Ramos (cell line): ENCODE results near the gene KIAA0753.

Source experiments
- in situ Hi-C: fragments of 300-500 bp; cut with MboI; formaldehyde crosslinking; loops from one replicate; pipeline ENCODE4 v1.14.3; 2022; ENCODE audit warnings: low sequenced_read_pairs; ENCODE audit not compliant: unreplicated experiment

The KIAA0753 gene

GRCh38 chr17:6669479-6670212 lies 29.1 kb upstream of the KIAA0753 start:
- in situ Hi-C loops: loop anchor here (25.0 kb wide), 1 partner anchor 343 kb away; the partner anchor contains the start of genes BCL6B and RNASEK

DNA sequence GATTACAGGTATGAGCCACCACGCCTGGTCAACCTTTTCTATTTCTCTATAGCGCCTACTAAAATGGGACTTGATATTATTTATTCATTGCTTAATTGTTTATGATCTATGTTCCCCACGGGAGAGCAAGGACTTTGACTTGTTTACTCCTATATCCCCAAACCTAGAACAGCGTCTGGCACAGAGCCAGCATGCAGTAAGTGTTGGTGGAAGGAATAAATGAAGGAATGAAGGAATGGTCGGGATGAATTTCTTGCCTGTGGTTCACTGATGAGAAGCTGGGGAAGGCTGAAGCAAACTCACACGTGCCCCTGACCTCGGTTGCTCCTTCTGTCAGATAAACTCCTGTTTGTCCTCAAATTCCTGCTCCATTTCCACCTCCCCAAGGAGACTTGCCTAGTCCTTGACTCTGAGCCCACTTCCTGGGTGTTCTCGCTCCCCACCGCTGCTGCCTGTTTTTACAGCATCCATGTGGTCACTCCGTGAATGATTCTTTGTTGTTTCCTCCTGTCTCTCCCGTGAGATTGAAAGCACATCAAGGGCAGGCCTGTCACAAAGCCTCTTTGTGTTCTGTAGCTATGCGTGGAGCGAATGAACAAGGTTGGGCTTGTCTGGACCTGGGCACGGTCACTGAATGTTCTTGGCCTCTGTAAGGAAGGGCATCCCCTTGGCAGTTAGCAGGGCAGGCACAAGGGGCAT lies 28.4 kb upstream of the KIAA0753 start:
- in situ Hi-C loops: loop anchor here (25.0 kb wide), 1 partner anchor 343 kb away; the partner anchor contains the start of genes BCL6B and RNASEK

GRCh38 chr17:6668219-6668618 lies 27.7 kb upstream of the KIAA0753 start:
- in situ Hi-C loops: loop anchor here (25.0 kb wide), 1 partner anchor 344 kb away; the partner anchor contains the start of genes BCL6B and RNASEK

DNA sequence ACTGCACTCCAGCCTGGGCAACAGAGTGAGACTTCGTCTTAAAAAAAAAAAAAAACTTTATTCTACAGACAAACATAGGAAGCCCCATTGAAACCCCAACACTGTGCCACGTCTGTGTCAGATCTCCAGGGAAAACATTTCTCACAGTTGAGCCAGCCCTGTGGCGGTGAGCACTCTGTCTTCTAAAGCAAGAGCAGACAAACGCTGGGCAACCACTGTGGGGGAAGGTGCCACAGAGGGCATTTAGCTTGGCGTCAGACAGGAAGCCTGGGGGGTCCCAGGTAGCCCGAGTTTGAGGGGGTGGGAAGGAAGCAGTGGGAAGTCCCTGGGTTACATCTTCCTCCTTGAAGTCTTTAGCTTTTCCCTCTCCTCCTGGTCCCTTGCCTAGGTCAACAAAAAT lies 27.0 kb upstream of the KIAA0753 start:
- in situ Hi-C loops: loop anchor here (25.0 kb wide), 1 partner anchor 345 kb away; the partner anchor contains the start of genes BCL6B and RNASEK

DNA sequence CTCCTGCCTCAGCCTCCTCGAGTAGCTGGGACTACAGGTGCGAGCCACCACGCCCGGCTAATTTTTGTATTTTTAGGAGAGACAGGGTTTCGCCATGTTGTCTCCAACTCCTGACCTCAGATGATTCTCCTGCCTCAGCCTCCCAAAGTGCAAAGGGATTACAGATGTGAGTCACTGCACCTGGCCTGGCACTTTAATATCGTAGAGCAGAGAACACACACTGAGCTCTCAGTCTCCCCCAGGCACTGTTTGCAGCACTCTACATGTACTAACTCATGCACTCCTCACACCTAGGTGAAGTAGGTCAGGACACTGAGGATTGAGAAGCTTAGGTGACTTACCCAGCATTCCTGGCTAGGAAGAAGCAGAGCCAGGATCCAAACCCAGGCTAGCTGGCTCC lies 26.0 kb upstream of the KIAA0753 start:
- in situ Hi-C loops: loop anchor here (25.0 kb wide), 1 partner anchor 346 kb away; the partner anchor contains the start of genes BCL6B and RNASEK

DNA sequence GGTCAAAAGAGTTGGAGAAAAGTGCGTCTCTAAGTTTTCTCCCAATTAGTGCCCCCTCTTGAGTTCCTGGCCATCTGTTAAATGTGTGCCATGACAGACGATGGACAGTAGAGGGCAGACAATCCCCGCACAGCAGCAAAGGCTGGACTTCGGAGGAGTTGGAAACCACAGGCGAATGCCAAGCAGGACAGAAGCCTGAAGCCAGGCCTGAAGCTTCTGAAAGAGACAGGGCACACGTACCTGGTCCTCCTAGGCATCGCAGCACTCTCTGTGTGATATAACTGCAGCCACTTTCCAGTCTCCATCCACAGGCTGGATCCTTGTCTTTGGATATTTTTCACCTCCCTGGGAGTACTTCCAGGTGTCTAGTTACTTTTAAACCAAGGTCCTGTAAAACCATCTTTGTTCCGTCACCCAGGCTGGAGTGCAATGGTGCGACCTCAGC lies 25.6 kb upstream of the KIAA0753 start:
- in situ Hi-C loops: loop anchor here (25.0 kb wide), 1 partner anchor 346 kb away; the partner anchor contains the start of genes BCL6B and RNASEK

DNA sequence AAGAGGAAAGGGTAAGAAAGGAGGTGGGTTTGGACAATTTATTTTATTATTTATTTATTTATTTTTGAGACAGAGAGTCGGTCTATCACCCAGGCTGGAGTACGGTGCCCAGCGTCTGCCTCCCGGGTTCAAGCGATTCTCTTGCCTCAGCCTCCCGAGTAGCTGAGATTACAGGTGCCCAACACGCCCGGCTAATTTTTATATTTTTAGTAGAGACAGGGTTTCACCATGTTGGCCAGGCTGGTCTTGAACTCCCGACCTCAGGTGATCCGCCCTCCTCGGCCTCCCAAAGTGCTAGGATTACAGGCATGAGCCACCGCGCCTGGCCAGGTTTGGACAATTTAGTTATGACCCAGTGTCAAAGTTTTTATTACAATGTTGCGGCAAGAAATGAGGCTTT lies 22.7 kb upstream of the KIAA0753 start:
- in situ Hi-C loops: loop anchor here (25.0 kb wide), 1 partner anchor 349 kb away; the partner anchor contains the start of genes BCL6B and RNASEK

GRCh38 chr17:6661464-6661848 lies 20.9 kb upstream of the KIAA0753 start:
- in situ Hi-C loops: loop anchor here (25.0 kb wide), 1 partner anchor 351 kb away; the partner anchor contains the start of genes BCL6B and RNASEK

DNA sequence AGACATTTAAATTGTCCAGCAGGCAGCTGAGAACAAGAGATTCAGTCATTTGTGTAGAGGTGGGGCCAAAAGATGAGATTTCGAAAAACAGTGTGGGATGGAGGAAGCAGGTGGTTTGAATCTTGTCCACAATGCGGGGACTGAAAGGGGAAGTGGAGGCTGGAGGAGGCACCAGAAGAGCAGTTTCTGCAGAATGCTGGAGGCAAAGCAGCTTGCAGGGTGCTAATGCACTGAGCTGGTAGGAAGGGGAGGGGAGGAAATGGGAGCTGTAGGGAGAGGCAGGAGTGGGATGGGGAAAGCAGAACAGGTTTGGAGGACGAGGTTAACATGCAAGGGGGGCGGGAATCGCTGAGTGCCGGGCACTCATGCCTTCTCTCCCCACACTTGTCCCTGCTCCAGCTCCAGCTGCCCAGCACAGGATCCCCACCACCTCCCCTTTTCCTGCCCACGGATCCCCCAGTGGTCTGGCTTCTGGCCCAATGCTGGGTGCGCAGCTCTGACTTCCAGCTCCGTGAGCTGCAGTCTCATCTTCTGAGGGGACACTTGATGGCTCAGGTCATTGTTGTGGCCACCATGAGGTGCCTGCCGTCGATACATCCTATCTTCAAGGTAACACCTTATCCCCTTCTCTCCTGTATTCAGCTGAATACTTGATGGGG lies 20.4 kb upstream of the KIAA0753 start:
- in situ Hi-C loops: loop anchor here (25.0 kb wide), 1 partner anchor 351 kb away; the partner anchor contains the start of genes BCL6B and RNASEK

DNA sequence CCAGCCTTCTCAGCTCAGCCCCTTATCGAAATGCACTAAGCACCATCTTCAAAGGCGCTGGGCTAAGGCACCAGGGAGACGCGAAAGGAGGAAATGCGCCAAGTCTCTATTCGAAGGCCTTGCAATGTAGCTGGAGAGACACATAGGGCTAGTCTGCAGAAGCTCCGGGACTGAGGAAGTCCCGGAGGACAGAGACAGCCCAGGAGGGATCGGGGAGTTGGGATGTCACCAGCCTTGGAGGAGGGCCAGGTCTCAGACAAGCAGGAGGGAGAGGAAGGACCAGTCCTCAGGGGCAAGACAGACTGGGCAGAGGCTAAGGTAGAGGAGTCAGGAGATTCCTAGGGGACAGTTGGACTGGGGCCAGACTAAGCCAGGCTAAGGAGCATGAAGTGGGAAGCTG lies 19.6 kb upstream of the KIAA0753 start:
- in situ Hi-C loops: loop anchor here (25.0 kb wide), 1 partner anchor 352 kb away; the partner anchor contains the start of genes BCL6B and RNASEK

GRCh38 chr17:6658411-6658810 lies 17.9 kb upstream of the KIAA0753 start:
- in situ Hi-C loops: loop anchor here (25.0 kb wide), 1 partner anchor 354 kb away; the partner anchor contains the start of genes BCL6B and RNASEK

DNA sequence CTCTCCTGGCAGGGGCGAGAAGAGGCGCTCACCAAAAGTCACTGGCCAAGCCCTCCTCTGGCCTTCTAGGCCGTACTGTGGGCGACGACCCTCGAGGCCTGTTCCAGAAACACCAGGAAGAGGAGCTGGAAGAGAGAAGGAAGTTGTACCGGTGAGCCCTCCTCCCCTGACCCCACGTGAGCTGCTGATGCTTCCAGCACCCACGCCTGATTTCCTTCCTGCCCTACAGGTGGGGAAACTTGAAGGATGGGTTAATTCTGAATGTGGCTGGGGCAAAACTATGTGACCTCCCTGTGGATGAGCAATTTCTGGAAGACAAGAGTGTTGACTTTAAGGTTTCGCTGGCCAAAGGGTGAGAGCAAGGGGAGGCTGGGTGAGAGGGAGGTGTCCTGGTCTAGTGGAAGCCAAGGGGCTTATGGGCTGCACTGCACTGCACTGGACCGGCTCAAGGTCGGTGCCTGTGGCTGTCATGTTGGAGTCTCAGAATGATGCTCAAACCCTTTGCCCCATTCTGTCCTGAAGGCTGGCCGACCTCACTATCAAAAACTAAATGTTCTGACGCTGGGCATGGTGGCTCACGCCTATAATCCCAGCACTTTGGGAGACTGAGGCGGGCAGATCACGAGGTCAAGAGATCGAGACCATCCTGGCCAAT lies 17.2 kb upstream of the KIAA0753 start:
- in situ Hi-C loops: loop anchor here (25.0 kb wide), 1 partner anchor 355 kb away; the partner anchor contains the start of genes BCL6B and RNASEK

- in situ Hi-C loops: loop anchor here (25.0 kb wide), 1 partner anchor 355 kb away; the partner anchor contains the start of genes BCL6B and RNASEK
Measured at GRCh38 chr17:6656797-6657632, 16.5 kb upstream of the KIAA0753 start.

GRCh38 chr17:6655732-6656361 lies 15.3 kb upstream of the KIAA0753 start:
- in situ Hi-C loops: loop anchor here (25.0 kb wide), 1 partner anchor 356 kb away; the partner anchor contains the start of genes BCL6B and RNASEK

DNA sequence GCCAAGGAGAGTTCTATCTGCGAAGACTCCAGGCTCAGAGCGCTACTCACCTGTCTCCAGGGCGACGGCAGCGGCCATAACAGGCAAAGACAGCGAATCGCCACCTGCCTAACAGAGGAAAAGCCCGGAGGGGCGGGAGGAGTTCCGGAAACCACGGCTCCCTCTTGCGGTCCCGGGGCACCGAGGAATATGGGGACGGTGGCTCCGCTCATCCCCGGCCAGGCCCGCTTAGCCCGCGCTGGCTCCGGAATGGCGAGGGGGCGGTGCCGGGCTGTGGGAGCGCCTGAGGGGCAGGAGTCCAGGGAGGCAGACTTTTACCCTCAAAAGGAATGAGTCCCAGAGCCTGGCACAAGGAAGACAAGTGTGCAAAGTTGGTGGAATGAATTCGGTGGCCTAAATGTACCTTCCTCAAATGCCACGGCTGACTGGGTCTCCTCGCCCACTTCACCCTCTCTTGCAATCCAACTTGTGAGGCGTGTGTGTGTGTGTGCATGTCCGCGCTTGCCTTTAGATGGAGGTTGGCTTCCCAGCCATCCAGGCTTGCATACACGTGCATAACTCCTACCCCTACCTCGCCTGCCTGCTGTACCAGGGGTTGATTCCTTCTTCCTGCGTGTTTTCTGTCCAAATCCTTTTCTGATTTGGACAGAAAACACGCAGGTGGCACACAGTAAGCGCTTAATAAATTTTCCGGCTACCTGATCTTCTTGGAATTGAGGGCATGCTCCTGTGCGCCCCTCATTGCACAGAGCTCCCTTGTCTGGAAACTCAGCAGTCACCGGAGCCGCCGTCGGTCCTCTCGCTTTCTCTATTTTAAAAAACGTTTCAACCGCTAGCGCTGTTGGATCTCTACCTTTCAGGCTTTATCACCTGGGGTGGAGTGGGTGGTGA lies 14.6 kb upstream of the KIAA0753 start:
- in situ Hi-C loops: loop anchor here (25.0 kb wide), 1 partner anchor 357 kb away; the partner anchor contains the start of genes BCL6B and RNASEK

- in situ Hi-C loops: loop anchor here (25.0 kb wide), 1 partner anchor 360 kb away; the partner anchor contains the start of genes BCL6B and RNASEK
Measured at GRCh38 chr17:6651919-6652452, 11.5 kb upstream of the KIAA0753 start.
